Adipocyte (in vitro differentiated cells): ENCODE data around the gene RPL34.
A peak's percentile ranks its signal among the peaks of the same experiment; 100 is the strongest.
"Not testable (repeated sequence)": the region's sequence is repeated elsewhere in the genome, so short reads cannot be mapped to it uniquely, and the experiment has no call there.

Source experiments
- DNase-seq: peaks from one replicate; pipeline ENCODE4 v3.0.0-alpha.2; 2015; ENCODE audit warnings: low read depth
- H3K27me3 ChIP-seq: replicated peaks from 2 replicates; pipeline ENCODE4 v1.7.0; 2013; ENCODE audit warnings: mild to moderate bottlenecking, low read length, moderate library complexity; ENCODE audit not compliant: control insufficient read depth, insufficient read depth
- H3K36me3 ChIP-seq: 2 replicates; pipeline ENCODE4 v1.7.0; 2013; ENCODE audit warnings: low read length, mild to moderate bottlenecking, moderate library complexity; ENCODE audit not compliant: control insufficient read depth, insufficient read depth, severe bottlenecking
- H3K4me1 ChIP-seq: 2 replicates; pipeline ENCODE4 v1.7.0; 2013; ENCODE audit warnings: mild to moderate bottlenecking, low read length, moderate library complexity; ENCODE audit not compliant: control insufficient read depth, insufficient read depth
- H3K4me3 ChIP-seq: 2 replicates; pipeline ENCODE4 v1.7.0; 2013; ENCODE audit warnings: mild to moderate bottlenecking, low read length, moderate library complexity
- H3K9ac ChIP-seq: 2 replicates; pipeline ENCODE4 v1.7.0; 2013; ENCODE audit warnings: mild to moderate bottlenecking, low read length, moderate library complexity
- H3K9me3 ChIP-seq: 2 replicates; pipeline ENCODE4 v1.7.0; 2013; ENCODE audit warnings: mild to moderate bottlenecking, low read length, moderate library complexity; ENCODE audit not compliant: control insufficient read depth

The RPL34 gene

GRCh38 chr4:108620101-108620932 lies at the start of gene RPL34:
TSS of gene RPL34 (plus strand) at chr4:108620576. CDS start at chr4:108621960, 1,384 bp downstream.
- Histone ChIP-seq H3K4me1 (peaks cover 38% of the 10 kb centered on the region), H3K36me3 (peaks cover 38% of the 10 kb centered on the region), H3K9me3 (peaks cover 5% of the 10 kb centered on the region), H3K4me3 (peak within 1 kb of the TSS; percentile 93), H3K27me3 (no peaks in the 10 kb centered on the region), H3K9ac (peak within 1 kb of the TSS; percentile 95)
- peak; percentile 99 for DNase-seq

- Histone ChIP-seq H3K27me3 (peaks cover 9% of the 10 kb centered on the region), H3K9me3 (no peaks in the 10 kb centered on the region), H3K4me1 (no peaks in the 10 kb centered on the region), H3K4me3 (no peak overlapping the region), H3K36me3 (no peaks in the 10 kb centered on the region), H3K9ac (no peak overlapping the region)
- DNase-seq: peak; percentile 40
Measured at GRCh38 chr4:108570993-108571569, 49.3 kb upstream of the RPL34 start.

DNA sequence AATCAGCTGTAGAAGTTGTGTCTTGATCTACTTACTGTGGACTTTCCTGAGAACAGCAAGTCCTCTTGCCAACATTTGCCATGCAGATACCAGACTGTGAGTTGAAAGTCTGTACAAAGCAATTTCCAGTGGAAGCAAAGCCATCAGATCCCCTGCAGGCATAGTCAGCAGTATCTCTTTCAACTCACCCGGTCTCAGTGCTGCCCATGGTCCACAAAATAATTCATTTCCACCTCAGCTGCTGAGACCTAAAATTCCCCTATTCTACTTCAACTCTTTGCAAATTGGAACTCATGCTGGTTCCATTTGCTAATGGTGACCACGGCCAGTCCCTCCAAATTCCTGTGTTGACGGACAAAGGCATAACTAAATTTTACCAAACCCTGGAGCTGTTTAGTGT lies 46.0 kb upstream of the RPL34 start:
- no peaks in the 10 kb centered on the region for H3K36me3 ChIP-seq
- no peak for DNase-seq

GRCh38 chr4:108581083-108581482 lies 39.3 kb upstream of the RPL34 start:
- Histone ChIP-seq H3K4me1 (no peaks in the 10 kb centered on the region), H3K36me3 (no peaks in the 10 kb centered on the region), H3K9ac (no peak overlapping the region), H3K9me3 (no peaks in the 10 kb centered on the region), H3K27me3 (no peaks in the 10 kb centered on the region), H3K4me3 (no peak overlapping the region)
- DNase-seq: no peak

More for the DNA sequence above, 46.0 kb upstream of the RPL34 start:
- no peaks in the 10 kb centered on the region for H3K4me1 ChIP-seq
- H3K9ac ChIP-seq: no peak overlapping the region
- peaks cover 9% of the 10 kb centered on the region for H3K27me3 ChIP-seq
- H3K9me3 ChIP-seq: no peaks in the 10 kb centered on the region
- H3K4me3 ChIP-seq: no peak overlapping the region

DNA sequence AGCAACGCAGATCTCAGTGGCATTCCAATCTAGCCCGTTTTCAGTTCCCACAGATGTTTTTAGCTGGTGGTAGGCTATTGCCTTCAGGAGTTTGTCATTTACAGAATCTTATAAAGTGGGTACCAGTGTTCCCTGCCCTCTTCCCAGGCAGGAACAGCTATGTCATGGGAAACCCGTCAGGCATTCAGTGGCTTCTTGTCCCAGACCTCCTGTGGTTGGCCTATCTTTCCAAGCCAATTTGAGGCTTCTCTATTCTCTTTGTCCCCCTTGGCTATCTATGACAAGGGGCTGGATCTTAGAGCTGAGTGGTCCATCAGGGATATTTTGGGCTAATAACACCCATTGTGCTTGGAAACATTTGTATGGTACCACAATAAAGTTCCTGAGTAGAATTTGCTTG lies 33.6 kb upstream of the RPL34 start:
- no peaks in the 10 kb centered on the region for H3K36me3 ChIP-seq

DNA sequence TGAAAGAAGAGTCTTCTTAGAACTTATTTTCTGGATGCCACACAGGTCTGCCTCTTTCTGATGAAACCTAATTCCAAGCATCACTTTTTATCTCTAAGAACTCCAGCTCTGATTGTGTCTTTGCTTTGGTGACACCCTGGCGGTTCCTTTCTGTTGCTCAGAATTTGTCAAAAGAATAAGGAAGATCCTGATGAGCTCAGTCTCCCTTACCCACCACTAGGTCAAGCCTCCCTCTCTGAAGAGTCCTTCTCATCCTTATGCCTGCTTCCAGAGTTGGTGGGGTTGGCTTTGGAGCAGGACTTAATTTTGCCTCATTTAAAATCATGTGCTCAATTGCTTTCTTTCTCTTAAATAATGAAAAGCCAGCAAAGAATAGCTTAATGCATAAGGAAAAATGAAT lies 31.5 kb upstream of the RPL34 start:
- Histone ChIP-seq H3K9ac (no peak overlapping the region), H3K4me3 (no peak overlapping the region), H3K9me3 (no peaks in the 10 kb centered on the region), H3K36me3 (no peaks in the 10 kb centered on the region), H3K4me1 (peaks cover 5% of the 10 kb centered on the region), H3K27me3 (no peaks in the 10 kb centered on the region)
- no peak for DNase-seq

More for the DNA sequence above, 33.6 kb upstream of the RPL34 start:
- no peaks in the 10 kb centered on the region for H3K9me3 ChIP-seq
- peaks cover 1% of the 10 kb centered on the region for H3K4me1 ChIP-seq
- H3K9ac ChIP-seq: no peak overlapping the region
- H3K27me3 ChIP-seq: no peaks in the 10 kb centered on the region
- no peak for DNase-seq
- H3K4me3 ChIP-seq: no peak overlapping the region

- DNase-seq: no peak
- no peak overlapping the region for H3K9ac ChIP-seq
- no peaks in the 10 kb centered on the region for H3K36me3 ChIP-seq
- no peak overlapping the region for H3K4me3 ChIP-seq
- peaks cover 5% of the 10 kb centered on the region for H3K4me1 ChIP-seq
- no peaks in the 10 kb centered on the region for H3K27me3 ChIP-seq
- no peaks in the 10 kb centered on the region for H3K9me3 ChIP-seq
Measured at GRCh38 chr4:108589961-108590360, 30.4 kb upstream of the RPL34 start.

- H3K27me3 ChIP-seq: no peaks in the 10 kb centered on the region
- H3K4me3 ChIP-seq: no peak overlapping the region
- peak; percentile 70 for DNase-seq
- no peak overlapping the region for H3K9ac ChIP-seq
- H3K36me3 ChIP-seq: no peaks in the 10 kb centered on the region
- H3K9me3 ChIP-seq: no peaks in the 10 kb centered on the region
- peaks cover 5% of the 10 kb centered on the region for H3K4me1 ChIP-seq
Measured at GRCh38 chr4:108590776-108591175, 29.6 kb upstream of the RPL34 start.

- no peak overlapping the region for H3K9ac ChIP-seq
- no peaks in the 10 kb centered on the region for H3K36me3 ChIP-seq
- no peak overlapping the region for H3K4me3 ChIP-seq
- no peaks in the 10 kb centered on the region for H3K27me3 ChIP-seq
- peaks cover 5% of the 10 kb centered on the region for H3K4me1 ChIP-seq
- no peaks in the 10 kb centered on the region for H3K9me3 ChIP-seq
- DNase-seq: no peak
Measured at GRCh38 chr4:108592674-108592986, 27.7 kb upstream of the RPL34 start.

GRCh38 chr4:108594296-108594695 lies 26.1 kb upstream of the RPL34 start:
- not testable (repeated sequence) for H3K9me3 ChIP-seq, H3K9ac ChIP-seq, H3K4me1 ChIP-seq, H3K4me3 ChIP-seq, H3K36me3 ChIP-seq, H3K27me3 ChIP-seq, DNase-seq

DNA sequence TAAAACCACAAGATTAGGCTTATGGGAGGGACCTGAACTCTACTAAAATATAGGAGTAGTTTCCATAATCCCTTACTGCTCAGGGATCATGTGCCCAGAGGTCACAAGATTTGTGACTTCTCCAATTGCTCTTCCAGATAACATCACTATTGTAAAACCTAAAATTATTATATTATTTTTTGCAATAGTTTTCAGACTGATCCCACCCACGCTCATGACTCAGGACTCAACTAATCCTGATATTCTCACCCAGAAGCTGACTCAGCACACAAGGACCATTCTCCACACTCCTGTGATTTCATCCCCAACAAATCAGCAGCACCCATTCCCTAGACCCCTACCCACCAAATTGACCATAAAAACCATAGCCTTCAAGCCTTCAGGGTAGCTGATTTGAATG lies 24.0 kb upstream of the RPL34 start:
- Histone ChIP-seq H3K27me3 (no peaks in the 10 kb centered on the region), H3K9me3 (no peaks in the 10 kb centered on the region), H3K4me1 (peaks cover 5% of the 10 kb centered on the region), H3K36me3 (no peaks in the 10 kb centered on the region), H3K9ac (no peak overlapping the region), H3K4me3 (no peak overlapping the region)
- DNase-seq: peak; percentile 7
